ENCODE results near the gene GARRE1. TPM values are rescaled to one million over a fixed set of nuclear protein-coding genes. Genes with fewer than 3 reads are reported as not detected.
"Not testable (repeated sequence)": the region's sequence is repeated elsewhere in the genome, so short reads cannot be mapped to it uniquely, and the experiment has no call there.

Gene GARRE1
- polyA plus RNA-seq, 2 of the 4 experiments (the other 2 are of a cell fraction), result 9.6 to 20.0 TPM

- no peak for TF ChIP-seq KDM1A (IDR thresholded peaks at IDR 0.05; ENCODE audit: low read depth)
- TF ChIP-seq FOSL2 (IDR thresholded peaks at IDR 0.05), result no peak
- no peak for TF ChIP-seq FOSL2 (CRISPR knock-in tag; IDR thresholded peaks at IDR 0.05)
These were observed 9.6 kb upstream of the GARRE1 start (continued) for GRCh38 chr19:34244611-34245299.

GRCh38 chr19:34246340-34246739, 8.0 kb upstream of the GARRE1 start:
- H3K9me3 ChIP-seq, result no peaks in the 10 kb centered on the region
- CTCF ChIA-PET, result interaction anchor here (0.6 to 1.8 kb wide), 7 partner anchors 9 to 322 kb away, joined by 3 to 7 read pairs (median 3); no protein-coding TSS in a partner anchor
- TF ChIP-seq HMGXB4 (CRISPR knock-in tag; IDR thresholded peaks at IDR 0.05; ENCODE audit: borderline replicate concordance), result no peak
- no peak for TF ChIP-seq NFE2L2 (conservative IDR thresholded peaks at IDR 0.05; ENCODE audit: low read length)
- TF ChIP-seq FOXS1 (CRISPR knock-in tag; IDR thresholded peaks at IDR 0.05), result no peak
- no peak for TF ChIP-seq POLR2AphosphoS2 (conservative IDR thresholded peaks at IDR 0.05; ENCODE audit: low read length)
- TF ChIP-seq E2F6 (IDR thresholded peaks at IDR 0.05; ENCODE audit: borderline replicate concordance, low read depth), result no peak
- no peak for TF ChIP-seq MYC (IDR thresholded peaks at IDR 0.05; ENCODE audit: borderline replicate concordance, low read length)
- no peak for TF ChIP-seq CHD4 (IDR thresholded peaks at IDR 0.05; ENCODE audit: borderline replicate concordance)
- peak; percentile 83 for FAIRE-seq
- no peak for ATAC-seq
- POLR2A ChIA-PET, result interaction anchor here (0.6 to 0.9 kb wide), 2 partner anchors 14 to 1600 kb away, joined by 3 to 4 read pairs; no protein-coding TSS in a partner anchor
- DNase-seq (ENCODE audit: low read depth in 1 of 2, low spot score in 1 of 2), result no peak
- no peak overlapping the region for H3K4me3 ChIP-seq
- WGBS (ENCODE audit: missing lambda C conversion rate), result 76% methylated on average over 4 of the region's 4 CpGs
- H3K27ac ChIP-seq, result no peak overlapping the region
- H3K4me2 ChIP-seq, result no peak overlapping the region
- H3K4me1 ChIP-seq, result peaks cover 10% of the 10 kb centered on the region

GRCh38 chr19:34248941-34249340, 5.4 kb upstream of the GARRE1 start:
- Histone ChIP-seq H3K27ac (no peak overlapping the region), H3K4me2 (no peak overlapping the region), H3K4me3 (no peak overlapping the region), H3K9me3 (no peaks in the 10 kb centered on the region), H3K4me1 (peaks cover 2% of the 10 kb centered on the region)
- ChIA-PET POLR2A (no interaction called here), CTCF (interaction anchor here (0.6 to 2.3 kb wide), 12 partner anchors 12 to 627 kb away, joined by 3 to 9 read pairs (median 4); no protein-coding TSS in a partner anchor)
- 69% methylated on average over 4 of the region's 4 CpGs for WGBS (ENCODE audit: missing lambda C conversion rate)
- FAIRE-seq (no peak), DNase-seq (ENCODE audit: low read depth in 1 of 2, low spot score in 1 of 2) (no peak), ATAC-seq (no peak)
- no peak for TF ChIP-seq FOSL2 (IDR thresholded peaks at IDR 0.05)
- TF ChIP-seq FOSL2 (CRISPR knock-in tag; IDR thresholded peaks at IDR 0.05), result peak; percentile 16; the same call in 1 of the 2 replicates
- TF ChIP-seq ELK1 (IDR thresholded peaks at IDR 0.05; ENCODE audit: low read depth, low read length), result no peak

GRCh38 chr19:34253167-34253566, 1.2 kb upstream of the GARRE1 start:
- FAIRE-seq; H3K27ac ChIP-seq; H3K4me3 ChIP-seq; H3K9me3 ChIP-seq; DNase-seq (ENCODE audit: low read depth in 1 of 2, low spot score in 1 of 2); H3K4me2 ChIP-seq; H3K4me1 ChIP-seq; ATAC-seq: not testable (repeated sequence)
- WGBS (ENCODE audit: missing lambda C conversion rate), result 95% methylated on average over 14 of the region's 14 CpGs
- ChIA-PET POLR2A (interaction anchor here (0.7 kb wide), 1 partner anchor 1383 kb away, joined by 5 read pairs; no protein-coding TSS in a partner anchor), CTCF (interaction anchor here (0.6 to 1.7 kb wide), 3 partner anchors 32 to 927 kb away, joined by 3 to 5 read pairs (median 3); no protein-coding TSS in a partner anchor)

GRCh38 chr19:34253681-34254045, 691 bp upstream of the GARRE1 start:
- not testable (repeated sequence) for DNase-seq (ENCODE audit: low read depth in 1 of 2, low spot score in 1 of 2); H3K4me1 ChIP-seq; H3K9me3 ChIP-seq; FAIRE-seq; ATAC-seq
- POLR2A ChIA-PET, result interaction anchor here (0.7 kb wide), 1 partner anchor 1382 kb away, joined by 5 read pairs; no protein-coding TSS in a partner anchor
- 72% methylated on average over 17 of the region's 17 CpGs for WGBS (ENCODE audit: missing lambda C conversion rate)
- CTCF ChIA-PET, result interaction anchor here (0.6 to 1.7 kb wide), 4 partner anchors 33 to 927 kb away, joined by 3 to 5 read pairs (median 4); no protein-coding TSS in a partner anchor
- Histone ChIP-seq H3K4me3 (peak overlapping the region; percentile 68), H3K27ac (peak overlapping the region; percentile 84 to 90), H3K4me2 (peak overlapping the region; percentile 85)

All from A549 (cell line).